ENCODE measurements around the gene CD300A.

The CD300A gene

GRCh38 chr17:74524653-74525464 is 58.4 kb downstream of the CD300A start:
- DNase-seq = no peak

- DNase-seq = no peak
Observed at GRCh38 chr17:74525465-74525725, 59.0 kb downstream of the CD300A start.

GRCh38 chr17:74525781-74526288 is 59.4 kb downstream of the CD300A start:
- DNase-seq = no peak

- DNase-seq = no peak
Observed at GRCh38 chr17:74526681-74527080, 60.2 kb downstream of the CD300A start.

- no peak for DNase-seq
Observed at GRCh38 chr17:74527081-74527480, 60.6 kb downstream of the CD300A start.

GRCh38 chr17:74527756-74528155 is 61.3 kb downstream of the CD300A start:
- DNase-seq = no peak

- DNase-seq = peak; percentile 36
Observed at GRCh38 chr17:74528491-74529199, 62.2 kb downstream of the CD300A start.

- DNase-seq = no peak
Observed at GRCh38 chr17:74529243-74529642, 62.8 kb downstream of the CD300A start.

GRCh38 chr17:74530831-74531150 is 64.4 kb downstream of the CD300A start:
- DNase-seq = no peak

GRCh38 chr17:74531231-74531761 is 64.9 kb downstream of the CD300A start, which contains the start of gene CD300LB:
Gene CD300LB (minus strand): TSS chr17:74531475. CDS start chr17:74531350, 125 bp downstream.
- DNase-seq = no peak

GRCh38 chr17:74532115-74532514 is 65.7 kb downstream of the CD300A start:
- DNase-seq = peak; percentile 47

Measured in midbrain (tissue), 1 donor.